Ramos (cell line): ENCODE results near the gene DENND1A.

ENCODE experiments used
- in situ Hi-C: fragments of 300-500 bp; cut with MboI; formaldehyde crosslinking; loops from one replicate; pipeline ENCODE4 v1.14.3; 2022; ENCODE audit warnings: low sequenced_read_pairs; ENCODE audit not compliant: unreplicated experiment

Gene DENND1A

GRCh38 chr9:123373946-123374345, 556.0 kb downstream of the DENND1A start:
- in situ Hi-C loops: loop anchor here (25.0 kb wide), 2 partner anchors 562 to 912 kb away; partner anchors contain the start of gene OR1K1

- in situ Hi-C loops: loop anchor here (25.0 kb wide), 2 partner anchors 561 to 911 kb away; partner anchors contain the start of gene OR1K1
Observed at GRCh38 chr9:123373447-123373923, 556.4 kb downstream of the DENND1A start.

DNA sequence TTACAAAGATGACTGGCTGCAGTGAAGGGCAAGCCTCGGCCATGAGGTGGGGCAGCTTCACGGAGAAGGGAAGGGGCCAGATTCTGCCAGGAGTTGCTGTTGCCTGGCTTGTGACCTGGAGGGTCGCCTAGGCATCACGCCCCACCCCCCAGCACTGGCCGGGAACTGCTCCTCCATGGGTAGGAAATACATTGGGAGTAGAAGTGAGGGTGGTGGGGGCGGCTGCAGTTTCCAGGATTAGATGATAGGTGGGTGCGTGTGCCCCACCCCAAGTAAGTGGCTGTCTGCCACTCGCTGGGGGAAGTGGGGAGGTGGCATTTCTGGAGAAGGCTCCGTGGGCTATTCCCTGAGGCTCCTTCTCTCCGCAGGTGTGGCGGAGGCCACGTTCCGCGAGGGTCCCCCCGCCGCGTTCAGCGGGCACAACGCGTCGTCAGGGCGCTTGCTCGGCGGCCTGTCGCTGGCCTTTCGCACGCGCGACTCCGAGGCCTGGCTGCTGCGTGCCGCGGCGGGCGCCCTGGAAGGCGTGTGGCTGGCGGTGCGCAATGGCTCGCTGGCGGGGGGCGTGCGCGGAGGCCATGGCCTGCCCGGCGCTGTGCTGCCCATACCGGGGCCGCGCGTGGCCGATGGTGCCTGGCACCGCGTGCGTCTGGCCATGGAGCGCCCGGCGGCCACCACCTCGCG, 557.0 kb downstream of the DENND1A start:
- in situ Hi-C loops: loop anchor here (25.0 kb wide), 2 partner anchors 561 to 911 kb away; partner anchors contain the start of gene OR1K1

DNA sequence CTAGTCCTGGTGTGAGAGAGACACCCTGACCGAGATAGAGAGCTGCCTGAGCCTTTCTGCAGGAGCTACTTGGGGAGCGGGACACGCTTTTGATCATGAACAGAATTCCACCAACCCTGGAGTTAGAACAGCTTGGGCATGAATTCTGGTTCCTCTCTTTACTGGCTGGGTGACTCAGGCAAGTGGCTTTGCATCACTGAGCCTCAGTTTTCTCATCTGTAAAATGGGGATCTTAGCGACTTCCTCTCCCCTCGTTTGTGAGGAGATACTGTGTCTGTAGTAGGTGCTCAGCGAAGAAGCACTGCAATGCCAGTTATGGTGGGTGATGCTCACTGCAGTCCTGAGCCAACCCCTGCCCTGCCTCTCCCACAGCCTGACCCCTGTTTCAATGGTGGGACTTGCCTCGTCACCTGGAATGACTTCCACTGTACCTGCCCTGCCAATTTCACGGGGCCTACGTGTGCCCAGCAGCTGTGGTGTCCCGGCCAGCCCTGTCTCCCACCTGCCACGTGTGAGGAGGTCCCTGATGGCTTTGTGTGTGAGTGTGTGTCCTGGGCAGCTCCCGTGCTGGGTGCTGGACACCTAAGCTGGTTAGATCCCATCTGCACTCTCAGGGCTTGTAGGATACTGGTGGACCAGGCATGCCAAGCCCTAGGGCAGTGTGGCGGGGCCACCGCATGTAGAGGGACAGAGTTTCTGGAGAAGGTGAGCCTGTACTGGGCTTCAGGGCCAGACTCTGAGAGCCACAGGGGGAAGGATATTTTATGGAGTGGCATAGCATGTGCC, 557.9 kb downstream of the DENND1A start:
- in situ Hi-C loops: loop anchor here (25.0 kb wide), 2 partner anchors 560 to 910 kb away; partner anchors contain the start of gene OR1K1

DNA sequence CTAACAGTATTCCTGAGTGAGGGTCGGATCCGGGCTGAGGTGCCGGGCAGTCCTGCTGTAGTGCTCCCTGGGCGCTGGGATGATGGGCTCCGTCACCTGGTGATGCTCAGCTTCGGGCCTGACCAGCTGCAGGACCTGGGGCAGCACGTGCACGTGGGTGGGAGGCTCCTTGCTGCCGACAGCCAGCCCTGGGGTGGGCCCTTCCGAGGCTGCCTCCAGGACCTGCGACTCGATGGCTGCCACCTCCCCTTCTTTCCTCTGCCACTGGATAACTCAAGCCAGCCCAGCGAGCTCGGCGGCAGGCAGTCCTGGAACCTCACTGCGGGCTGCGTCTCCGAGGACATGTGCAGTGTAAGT, 558.7 kb downstream of the DENND1A start:
- in situ Hi-C loops: loop anchor here (25.0 kb wide), 2 partner anchors 559 to 909 kb away; partner anchors contain the start of gene OR1K1

- in situ Hi-C loops: loop anchor here (25.0 kb wide), 2 partner anchors 558 to 908 kb away; partner anchors contain the start of gene OR1K1
Observed at GRCh38 chr9:123370526-123371227, 559.2 kb downstream of the DENND1A start.

DNA sequence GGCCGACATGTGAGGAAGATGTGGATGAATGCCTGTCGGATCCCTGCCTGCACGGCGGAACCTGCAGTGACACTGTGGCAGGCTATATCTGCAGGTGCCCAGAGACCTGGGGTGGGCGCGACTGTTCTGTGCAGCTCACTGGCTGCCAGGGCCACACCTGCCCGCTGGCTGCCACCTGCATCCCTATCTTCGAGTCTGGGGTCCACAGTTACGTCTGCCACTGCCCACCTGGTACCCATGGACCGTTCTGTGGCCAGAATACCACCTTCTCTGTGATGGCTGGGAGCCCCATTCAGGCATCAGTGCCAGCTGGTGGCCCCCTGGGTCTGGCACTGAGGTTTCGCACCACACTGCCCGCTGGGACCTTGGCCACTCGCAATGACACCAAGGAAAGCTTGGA, 559.8 kb downstream of the DENND1A start:
- in situ Hi-C loops: loop anchor here (25.0 kb wide), 2 partner anchors 558 to 908 kb away; partner anchors contain the start of gene OR1K1

DNA sequence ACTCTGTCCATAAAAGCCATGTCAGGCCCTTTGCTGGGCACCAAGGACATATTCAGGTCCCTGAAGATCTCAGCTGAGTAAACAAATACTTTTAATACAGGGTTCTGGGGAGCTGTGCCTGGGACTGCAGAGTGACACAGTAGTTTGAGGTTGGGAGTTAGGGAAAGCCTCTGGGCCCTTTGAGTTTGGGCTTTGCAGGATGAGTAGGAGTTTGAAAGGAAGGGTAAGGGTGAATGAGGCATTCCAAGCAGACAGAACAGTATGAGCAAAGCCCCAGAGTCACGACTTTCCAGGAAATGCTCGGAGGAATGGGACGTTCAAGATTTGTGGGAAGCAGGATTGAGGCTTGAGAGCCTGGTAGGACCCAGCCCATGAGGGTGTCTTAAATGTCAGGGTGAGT, 560.6 kb downstream of the DENND1A start:
- in situ Hi-C loops: loop anchor here (25.0 kb wide), 2 partner anchors 557 to 907 kb away; partner anchors contain the start of gene OR1K1

DNA sequence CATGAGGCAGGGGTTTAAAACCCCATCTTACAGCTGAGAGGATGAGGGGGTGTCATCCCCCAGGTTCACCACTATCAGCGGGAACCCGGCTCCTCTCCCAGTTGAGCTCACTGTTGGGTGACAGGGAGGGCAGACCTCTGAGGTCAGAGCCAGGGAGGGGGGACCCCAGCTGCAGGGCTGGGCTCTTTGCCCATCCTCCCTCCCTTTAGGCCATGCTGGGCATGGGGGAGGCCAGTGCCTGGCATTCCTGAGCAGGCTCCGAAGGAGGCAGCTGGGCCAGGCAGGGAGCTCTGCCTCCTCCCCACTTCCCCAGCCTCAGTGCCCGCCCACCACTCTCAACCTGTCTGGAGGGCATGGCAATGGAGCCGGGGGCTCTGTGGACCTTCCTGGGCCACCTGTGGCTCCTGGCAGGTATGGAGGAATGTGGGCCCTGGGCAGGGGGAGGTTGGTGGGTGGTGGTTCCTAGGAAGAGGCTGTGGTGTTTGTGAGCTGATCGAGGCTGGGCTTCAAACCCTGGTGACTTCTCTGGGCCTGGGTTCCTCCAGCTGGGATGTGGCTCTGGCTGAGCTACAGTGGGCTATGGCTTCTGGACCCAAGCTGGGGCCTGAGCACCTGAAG, 561.3 kb downstream of the DENND1A start:
- in situ Hi-C loops: loop anchor here (25.0 kb wide), 2 partner anchors 556 to 906 kb away; partner anchors contain the start of gene OR1K1

GRCh38 chr9:123368023-123368422, 561.9 kb downstream of the DENND1A start:
- in situ Hi-C loops: loop anchor here (25.0 kb wide), 2 partner anchors 556 to 906 kb away; partner anchors contain the start of gene OR1K1

DNA sequence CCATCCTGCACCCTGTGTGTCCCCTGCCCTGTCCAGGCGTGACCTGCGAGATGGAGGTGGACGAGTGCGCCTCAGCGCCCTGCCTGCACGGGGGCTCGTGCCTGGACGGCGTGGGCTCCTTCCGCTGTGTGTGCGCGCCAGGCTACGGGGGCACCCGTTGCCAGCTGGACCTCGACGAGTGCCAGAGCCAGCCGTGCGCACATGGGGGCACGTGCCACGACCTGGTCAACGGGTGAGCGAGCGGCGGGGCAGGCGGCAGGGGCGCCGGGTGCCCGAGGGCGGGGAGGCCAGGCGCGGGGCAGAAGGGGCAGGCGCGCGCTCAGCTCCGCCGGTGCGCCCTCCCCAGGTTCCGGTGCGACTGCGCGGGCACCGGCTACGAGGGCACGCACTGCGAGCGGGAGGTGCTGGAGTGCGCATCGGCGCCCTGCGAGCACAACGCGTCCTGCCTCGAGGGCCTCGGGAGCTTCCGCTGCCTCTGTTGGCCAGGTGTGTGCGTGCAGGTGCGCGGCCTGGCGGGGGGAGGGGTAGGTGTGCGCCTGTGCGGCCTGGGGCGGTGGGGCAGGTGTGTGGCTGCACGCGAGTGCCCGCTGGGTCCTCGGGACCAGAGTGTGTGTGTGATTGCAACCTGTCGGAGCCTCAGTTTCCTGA, 563.9 kb downstream of the DENND1A start:
- in situ Hi-C loops: loop anchor here (25.0 kb wide), 2 partner anchors 554 to 904 kb away; partner anchors contain the start of gene OR1K1

DNA sequence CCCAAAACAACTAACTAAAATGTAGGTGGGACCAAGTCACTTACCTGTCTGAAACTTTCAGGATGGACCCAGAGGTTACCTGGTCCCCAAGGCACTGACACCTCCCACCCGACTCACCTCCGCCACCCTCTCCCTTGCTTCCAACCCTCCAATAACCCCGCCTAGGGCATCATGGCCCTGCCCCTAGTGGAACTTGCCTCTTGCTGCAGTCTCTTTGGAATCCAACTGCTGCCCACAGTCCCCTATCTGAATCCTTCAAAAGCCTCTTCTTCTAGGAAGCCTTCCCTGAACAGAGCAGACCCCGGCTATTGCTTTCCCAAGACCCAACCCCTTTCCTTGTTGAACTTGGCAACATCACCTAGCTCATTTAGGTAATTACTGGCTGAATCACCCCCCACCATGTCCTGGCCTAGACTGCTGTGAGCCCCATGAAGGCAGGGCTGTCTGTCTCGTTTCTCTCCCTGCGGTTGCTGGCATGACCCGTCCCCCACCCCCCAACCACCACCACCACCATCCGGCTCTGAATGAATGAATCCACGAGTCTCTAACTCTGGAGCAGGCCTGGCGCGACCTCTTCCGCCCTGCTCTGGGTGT, 564.5 kb downstream of the DENND1A start:
- in situ Hi-C loops: loop anchor here (25.0 kb wide), 2 partner anchors 553 to 903 kb away; partner anchors contain the start of gene OR1K1

- in situ Hi-C loops: loop anchor here (25.0 kb wide), 2 partner anchors 552 to 902 kb away; partner anchors contain the start of gene OR1K1
Observed at GRCh38 chr9:123364241-123364824, 565.6 kb downstream of the DENND1A start.

GRCh38 chr9:123362856-123363255, 567.1 kb downstream of the DENND1A start:
- in situ Hi-C loops: loop anchor here (25.0 kb wide), 2 partner anchors 551 to 901 kb away; partner anchors contain the start of gene OR1K1

GRCh38 chr9:123361731-123362510, 568.0 kb downstream of the DENND1A start:
- in situ Hi-C loops: loop anchor here (25.0 kb wide), 2 partner anchors 550 to 900 kb away; partner anchors contain the start of gene OR1K1

- in situ Hi-C loops: loop anchor here (25.0 kb wide), 2 partner anchors 549 to 899 kb away; partner anchors contain the start of gene OR1K1
Observed at GRCh38 chr9:123361086-123361730, 568.7 kb downstream of the DENND1A start.
